Inflammatory macrophage treated with lipopolysaccharide for 4 hours (primary cell): ENCODE results near the gene STIL.
A peak's percentile ranks its signal among the peaks of the same experiment; 100 is the strongest.

ENCODE experiments used
- DNase-seq: peaks from one replicate; pipeline ENCODE4 v3.0.0-alpha.2; 2020

Gene STIL

GRCh38 chr1:47232187-47232874 lies 81.6 kb downstream of the STIL start, which contains the start of gene TAL1:
TSS of gene TAL1 (minus strand) at chr1:47232225. CDS start at chr1:47225888, 6,337 bp downstream.
- no peak for DNase-seq

GRCh38 chr1:47231301-47232186 lies 82.4 kb downstream of the STIL start:
- DNase-seq, result peak; percentile 78

- peak; percentile 10 for DNase-seq
Observed at GRCh38 chr1:47230692-47231300, 83.2 kb downstream of the STIL start.

GRCh38 chr1:47229886-47230691 lies 83.9 kb downstream of the STIL start:
- no peak for DNase-seq

GRCh38 chr1:47229031-47229885 lies 84.7 kb downstream of the STIL start:
- no peak for DNase-seq

- DNase-seq, result no peak
Observed at GRCh38 chr1:47228644-47229030, 85.3 kb downstream of the STIL start.

GRCh38 chr1:47227341-47228232 lies 86.4 kb downstream of the STIL start:
- no peak for DNase-seq

GRCh38 chr1:47226839-47227215 lies 87.1 kb downstream of the STIL start:
- DNase-seq, result no peak

GRCh38 chr1:47226121-47226838 lies 87.7 kb downstream of the STIL start:
- no peak for DNase-seq

- DNase-seq, result no peak
Observed at GRCh38 chr1:47225430-47226100, 88.4 kb downstream of the STIL start.

- no peak for DNase-seq
Observed at GRCh38 chr1:47224676-47225399, 89.1 kb downstream of the STIL start.

GRCh38 chr1:47223921-47224675 lies 89.8 kb downstream of the STIL start:
- no peak for DNase-seq

- DNase-seq, result no peak
Observed at GRCh38 chr1:47223174-47223920, 90.6 kb downstream of the STIL start.

GRCh38 chr1:47222476-47222875 lies 91.5 kb downstream of the STIL start:
- DNase-seq, result no peak

- DNase-seq, result no peak
Observed at GRCh38 chr1:47219590-47220220, 94.2 kb downstream of the STIL start.

GRCh38 chr1:47219001-47219400 lies 94.9 kb downstream of the STIL start:
- DNase-seq, result no peak
